ENCODE data around the gene PCP2. TPM values are rescaled to one million over a fixed set of nuclear protein-coding genes. Genes with fewer than 3 reads are reported as not detected.

The PCP2 gene
- total RNA-seq, 4 donors from 2014 or later, result not detected

GRCh38 chr19:7650148-7650547 is 16.6 kb upstream of the PCP2 start:
- H3K4me1 ChIP-seq, result no peaks in the 10 kb centered on the region
- intact Hi-C loops (cut with DNase I; ENCODE audit: low total_unique reads), result no loop called here
- no peaks in the 10 kb centered on the region for H3K36me3 ChIP-seq
- H3K9me3 ChIP-seq, result no peaks in the 10 kb centered on the region
- no peak overlapping the region for H3K4me3 ChIP-seq
- peaks cover 0 to 7% of the 10 kb centered on the region in 2 donors for H3K27me3 ChIP-seq
- H3K27ac ChIP-seq, result no peak overlapping the region
- DNase-seq, result no peak
- no peak for TF ChIP-seq POLR2A (IDR thresholded peaks at IDR 0.05)
- no peak for TF ChIP-seq CTCF (IDR thresholded peaks at IDR 0.05)

- H3K27me3 ChIP-seq, result peaks cover 0 to 7% of the 10 kb centered on the region in 2 donors
- no peaks in the 10 kb centered on the region for H3K36me3 ChIP-seq
- no peak overlapping the region for H3K27ac ChIP-seq
- intact Hi-C loops (cut with DNase I; ENCODE audit: low total_unique reads), result no loop called here
- no peak for DNase-seq
- TF ChIP-seq POLR2A (IDR thresholded peaks at IDR 0.05) (no peak), CTCF (IDR thresholded peaks at IDR 0.05) (no peak)
- H3K4me3 ChIP-seq, result no peak overlapping the region
- no peaks in the 10 kb centered on the region for H3K4me1 ChIP-seq
- H3K9me3 ChIP-seq, result no peaks in the 10 kb centered on the region
Observed at GRCh38 chr19:7648265-7649014, 14.9 kb upstream of the PCP2 start.

DNA sequence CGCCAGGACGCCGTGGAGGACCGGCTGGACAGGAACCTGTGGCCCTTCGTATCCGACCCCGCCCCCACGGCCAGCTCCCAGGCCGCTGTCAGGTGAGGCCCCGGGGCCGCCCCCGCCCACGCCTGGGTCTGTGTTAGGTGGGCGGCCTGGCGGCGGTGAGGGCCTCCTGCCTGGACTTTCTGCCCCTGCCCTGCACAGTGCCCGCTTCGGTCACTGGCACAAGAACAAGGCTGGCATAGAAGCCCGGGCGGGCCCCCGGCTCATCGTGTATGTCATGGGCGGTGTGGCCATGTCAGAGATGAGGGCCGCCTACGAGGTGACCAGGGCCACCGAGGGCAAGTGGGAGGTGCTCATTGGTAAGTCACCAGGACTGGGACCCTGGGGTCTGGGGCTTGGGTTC is 13.6 kb upstream of the PCP2 start:
- intact Hi-C loops (cut with DNase I; ENCODE audit: low total_unique reads), result no loop called here
- H3K27me3 ChIP-seq, result peaks cover 0 to 7% of the 10 kb centered on the region in 2 donors
- no peak for TF ChIP-seq POLR2A (IDR thresholded peaks at IDR 0.05)

DNA sequence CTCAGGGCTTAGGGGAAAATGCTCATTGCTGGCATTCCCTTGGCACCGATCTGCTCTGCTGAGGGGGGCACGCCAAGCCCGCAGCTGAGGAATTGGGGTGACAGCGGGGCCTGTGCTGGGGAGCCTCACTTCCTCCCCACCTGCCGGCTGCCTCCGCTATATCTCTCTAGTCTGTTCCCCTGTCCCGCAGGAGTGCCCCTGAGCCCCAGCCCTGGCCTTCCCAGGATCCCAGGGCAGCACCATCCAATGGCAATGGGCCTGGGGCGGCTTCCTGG is 12.8 kb upstream of the PCP2 start:
- no peak for DNase-seq
- peaks cover 0 to 3% of the 10 kb centered on the region in 2 donors for H3K27me3 ChIP-seq
- TF ChIP-seq POLR2A (IDR thresholded peaks at IDR 0.05) (no peak), CTCF (IDR thresholded peaks at IDR 0.05) (no peak)
- no peaks in the 10 kb centered on the region for H3K4me1 ChIP-seq
- H3K9me3 ChIP-seq, result no peaks in the 10 kb centered on the region
- H3K4me3 ChIP-seq, result no peak overlapping the region
- no peaks in the 10 kb centered on the region for H3K36me3 ChIP-seq
- intact Hi-C loops (cut with DNase I; ENCODE audit: low total_unique reads), result no loop called here
- H3K27ac ChIP-seq, result no peak overlapping the region

More for the DNA sequence above, 13.6 kb upstream of the PCP2 start:
- Histone ChIP-seq H3K27ac (no peak overlapping the region), H3K36me3 (no peaks in the 10 kb centered on the region), H3K9me3 (no peaks in the 10 kb centered on the region), H3K4me3 (no peak overlapping the region), H3K4me1 (no peaks in the 10 kb centered on the region)
- DNase-seq, result no peak

- intact Hi-C loops (cut with DNase I; ENCODE audit: low total_unique reads), result no loop called here
- no peaks in the 10 kb centered on the region for H3K27me3 ChIP-seq
Observed at GRCh38 chr19:7645656-7646425, 12.3 kb upstream of the PCP2 start.

More at GRCh38 chr19:7645656-7646425, 12.3 kb upstream of the PCP2 start:
- Histone ChIP-seq H3K4me1 (no peaks in the 10 kb centered on the region), H3K27ac (no peak overlapping the region), H3K36me3 (no peaks in the 10 kb centered on the region), H3K9me3 (no peaks in the 10 kb centered on the region), H3K4me3 (no peak overlapping the region)
- TF ChIP-seq CTCF (IDR thresholded peaks at IDR 0.05), result no peak
- TF ChIP-seq POLR2A (IDR thresholded peaks at IDR 0.05), result no peak
- DNase-seq, result no peak

Data from uterus (tissue), 4 donors.